Activated gamma-delta T cell treated with Interleukin-2 at 50 U/mL for 16 hours (primary cell): Measurements from ENCODE around the gene SLC25A2.
A peak's percentile ranks its signal among the peaks of the same experiment; 100 is the strongest.
"Not testable (repeated sequence)": the region's sequence is repeated elsewhere in the genome, so short reads cannot be mapped to it uniquely, and the experiment has no call there.

Source experiments
- DNase-seq: peaks from one replicate; pipeline ENCODE4 v3.0.0-alpha.2; 2020

The SLC25A2 gene

DNA sequence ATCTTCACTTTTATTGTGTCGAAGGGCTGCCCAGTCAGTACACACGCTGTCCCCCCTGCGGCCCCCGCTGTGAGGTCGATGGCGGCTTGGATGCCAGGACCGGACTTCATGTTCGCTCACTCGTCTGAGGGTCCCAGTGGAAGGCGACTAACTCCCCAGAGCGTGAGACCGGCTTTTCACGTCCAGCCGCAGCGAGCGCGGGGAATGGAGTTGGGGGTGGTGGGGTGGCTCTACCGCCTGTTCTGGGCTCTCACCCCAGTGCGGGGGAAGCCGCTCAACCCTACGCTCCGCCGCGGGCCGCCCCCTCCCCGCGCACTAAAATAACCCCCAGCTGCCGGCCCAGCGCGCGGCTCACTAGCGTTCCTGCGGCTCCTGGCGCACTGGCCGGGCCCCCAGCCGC is at the start of gene SLC25A2:
TSS of gene SLC25A2 (minus strand) at position 294 of the 400 bp plus-strand sequence. CDS start at position 110, 184 bp downstream.
- DNase-seq = no peak

DNA sequence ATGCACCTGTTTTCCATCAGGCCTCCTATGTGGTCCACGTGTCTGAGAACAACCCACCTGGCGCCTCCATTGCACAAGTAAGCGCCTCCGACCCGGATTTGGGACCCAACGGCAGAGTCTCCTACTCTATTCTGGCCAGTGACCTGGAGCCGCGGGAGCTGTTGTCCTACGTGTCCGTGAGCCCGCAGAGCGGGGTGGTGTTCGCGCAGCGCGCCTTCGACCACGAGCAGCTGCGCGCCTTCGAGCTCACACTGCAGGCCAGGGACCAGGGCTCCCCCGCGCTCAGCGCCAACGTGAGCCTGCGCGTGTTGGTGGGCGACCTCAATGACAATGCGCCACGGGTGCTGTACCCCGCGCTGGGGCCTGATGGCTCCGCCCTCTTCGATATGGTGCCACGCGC is 47.7 kb upstream of the SLC25A2 start:
- DNase-seq = no peak

GRCh38 chr5:141349917-141350619 is 46.2 kb upstream of the SLC25A2 start, which contains the start of gene PCDHGB1:
PCDHGB1 (plus strand) TSS chr5:141350099; CDS start chr5:141350261, 162 bp downstream.
- no peak for DNase-seq

GRCh38 chr5:141346017-141346416 is 42.2 kb upstream of the SLC25A2 start:
- DNase-seq = not testable (repeated sequence)

DNA sequence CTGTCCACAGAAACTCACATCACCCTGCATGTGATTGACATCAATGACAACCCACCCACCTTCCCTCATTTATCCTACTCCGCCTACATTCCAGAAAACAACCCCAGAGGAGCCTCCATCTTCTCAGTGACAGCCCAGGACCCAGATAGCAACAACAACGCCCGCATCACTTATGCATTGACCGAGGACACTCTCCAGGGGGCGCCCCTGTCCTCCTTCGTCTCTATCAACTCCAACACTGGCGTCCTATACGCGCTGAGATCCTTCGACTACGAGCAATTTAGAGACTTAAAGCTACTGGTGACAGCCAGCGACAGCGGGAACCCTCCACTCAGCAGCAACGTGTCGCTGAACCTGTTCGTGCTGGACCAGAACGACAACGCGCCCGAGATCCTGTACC is 41.5 kb upstream of the SLC25A2 start:
- DNase-seq = no peak

GRCh38 chr5:141343953-141344463 is 40.2 kb upstream of the SLC25A2 start:
- no peak for DNase-seq

DNA sequence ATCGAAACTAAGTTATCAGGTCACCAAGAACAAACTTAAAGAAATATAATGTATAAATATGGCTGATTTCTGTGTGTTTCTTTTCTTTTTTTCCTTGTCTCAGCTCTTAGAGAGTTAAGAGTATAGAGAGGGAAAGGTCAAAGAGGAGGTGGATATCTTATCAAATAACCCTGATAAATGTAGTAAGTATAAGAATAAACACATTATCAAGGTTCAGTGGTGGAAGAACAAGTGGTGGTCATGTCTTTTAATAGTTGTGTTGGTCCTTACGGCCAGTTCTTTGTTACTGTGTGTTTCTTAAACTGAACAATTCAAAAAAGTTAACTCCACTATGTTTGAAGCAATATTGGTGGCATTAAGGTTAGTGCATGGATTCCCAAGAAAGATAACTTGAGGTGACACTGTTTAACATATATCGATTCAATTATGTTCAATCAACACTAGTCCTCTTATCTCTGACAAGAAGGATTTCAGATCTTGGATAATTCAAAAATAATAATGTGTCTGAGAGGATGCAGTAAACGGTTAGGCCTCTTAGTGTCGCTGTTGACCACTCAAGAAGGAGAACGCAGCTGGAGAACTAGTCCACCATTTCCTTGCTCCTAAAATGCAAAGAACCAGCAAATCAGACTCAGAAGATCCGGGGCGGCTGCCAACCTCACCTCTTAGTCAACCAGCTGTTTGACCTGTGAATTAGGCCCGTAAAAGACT is 39.5 kb upstream of the SLC25A2 start, which contains the start of gene PCDHGA3:
TSS of gene PCDHGA3 (plus strand) at position 588 of the 711 bp plus-strand sequence. CDS start 205 bp downstream, outside the sequence.
- DNase-seq = no peak

- DNase-seq = no peak
Observed at GRCh38 chr5:141342773-141343172, 38.9 kb upstream of the SLC25A2 start.

- DNase-seq = not testable (repeated sequence)
Observed at GRCh38 chr5:141340781-141341354, 37.0 kb upstream of the SLC25A2 start.

DNA sequence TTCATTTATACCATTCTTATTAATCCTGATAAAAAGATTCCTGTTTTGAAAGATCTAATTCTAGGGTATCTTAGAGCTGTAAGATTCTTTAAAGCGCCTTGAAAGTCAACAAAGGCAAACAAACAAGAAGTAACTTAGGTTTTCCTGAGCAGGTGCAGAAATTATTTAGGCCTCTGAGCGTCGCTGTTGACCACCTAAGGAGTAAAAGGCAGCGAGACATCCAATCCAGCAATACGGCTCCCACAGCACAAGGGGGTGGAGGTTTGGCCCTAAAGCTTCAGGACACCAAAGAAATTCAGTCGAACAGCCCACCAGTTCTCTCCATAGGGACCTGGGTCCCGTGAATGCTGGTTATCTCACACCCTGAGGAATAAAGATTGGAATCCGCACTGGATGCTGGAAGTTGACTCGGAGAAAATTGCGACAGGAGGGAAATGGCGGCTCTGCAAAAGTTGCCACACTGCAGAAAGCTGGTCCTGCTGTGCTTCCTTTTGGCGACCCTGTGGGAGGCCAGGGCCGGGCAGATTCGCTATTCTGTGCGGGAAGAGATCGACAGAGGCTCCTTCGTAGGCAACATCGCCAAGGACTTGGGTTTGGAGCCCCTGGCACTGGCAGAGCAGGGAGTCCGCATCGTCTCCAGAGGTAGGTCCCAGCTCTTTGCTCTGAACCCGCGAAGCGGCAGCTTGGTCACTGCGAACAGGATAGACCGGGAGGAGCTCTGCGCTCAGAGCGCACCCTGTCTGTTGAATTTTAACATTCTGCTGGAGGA is 34.9 kb upstream of the SLC25A2 start, which contains the start of gene PCDHGA2:
TSS of gene PCDHGA2 (plus strand) at position 223 of the 769 bp plus-strand sequence.
- no peak for DNase-seq

GRCh38 chr5:141332571-141332970 is 28.7 kb upstream of the SLC25A2 start:
- not testable (repeated sequence) for DNase-seq

DNA sequence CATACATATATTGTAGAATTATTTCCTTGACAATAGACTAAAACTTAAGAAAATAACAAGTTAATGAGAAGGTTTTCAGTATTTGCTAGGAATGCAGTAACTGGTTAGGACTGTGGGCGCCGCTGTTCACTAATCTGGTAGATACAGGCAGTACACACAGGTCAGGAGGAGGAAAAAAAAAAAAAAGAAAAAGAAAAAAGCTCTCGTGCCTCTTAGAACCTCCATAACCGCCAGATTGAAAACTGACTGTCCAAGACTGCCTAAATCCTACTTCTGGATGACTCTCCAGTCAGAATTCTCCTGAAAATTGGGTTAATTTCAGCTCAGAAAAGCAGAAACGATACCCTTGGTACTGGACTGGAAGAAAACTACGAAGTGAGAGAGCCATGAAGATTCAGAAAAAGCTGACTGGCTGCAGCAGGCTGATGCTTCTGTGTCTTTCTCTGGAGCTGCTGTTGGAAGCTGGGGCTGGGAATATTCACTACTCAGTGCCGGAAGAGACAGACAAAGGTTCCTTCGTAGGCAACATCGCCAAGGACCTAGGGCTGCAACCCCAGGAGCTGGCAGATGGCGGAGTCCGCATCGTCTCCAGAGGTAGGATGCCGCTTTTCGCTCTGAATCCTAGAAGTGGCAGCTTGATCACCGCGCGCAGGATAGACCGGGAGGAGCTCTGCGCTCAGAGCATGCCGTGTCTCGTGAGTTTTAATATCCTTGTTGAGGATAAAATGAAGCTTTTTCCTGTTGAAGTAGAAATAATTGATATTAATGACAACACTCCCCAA is 26.6 kb upstream of the SLC25A2 start, which contains the start of gene PCDHGA1:
TSS of gene PCDHGA1 (plus strand) at position 216 of the 782 bp plus-strand sequence.
- no peak for DNase-seq

- no peak for DNase-seq
Observed at GRCh38 chr5:141328231-141328630, 24.4 kb upstream of the SLC25A2 start.

DNA sequence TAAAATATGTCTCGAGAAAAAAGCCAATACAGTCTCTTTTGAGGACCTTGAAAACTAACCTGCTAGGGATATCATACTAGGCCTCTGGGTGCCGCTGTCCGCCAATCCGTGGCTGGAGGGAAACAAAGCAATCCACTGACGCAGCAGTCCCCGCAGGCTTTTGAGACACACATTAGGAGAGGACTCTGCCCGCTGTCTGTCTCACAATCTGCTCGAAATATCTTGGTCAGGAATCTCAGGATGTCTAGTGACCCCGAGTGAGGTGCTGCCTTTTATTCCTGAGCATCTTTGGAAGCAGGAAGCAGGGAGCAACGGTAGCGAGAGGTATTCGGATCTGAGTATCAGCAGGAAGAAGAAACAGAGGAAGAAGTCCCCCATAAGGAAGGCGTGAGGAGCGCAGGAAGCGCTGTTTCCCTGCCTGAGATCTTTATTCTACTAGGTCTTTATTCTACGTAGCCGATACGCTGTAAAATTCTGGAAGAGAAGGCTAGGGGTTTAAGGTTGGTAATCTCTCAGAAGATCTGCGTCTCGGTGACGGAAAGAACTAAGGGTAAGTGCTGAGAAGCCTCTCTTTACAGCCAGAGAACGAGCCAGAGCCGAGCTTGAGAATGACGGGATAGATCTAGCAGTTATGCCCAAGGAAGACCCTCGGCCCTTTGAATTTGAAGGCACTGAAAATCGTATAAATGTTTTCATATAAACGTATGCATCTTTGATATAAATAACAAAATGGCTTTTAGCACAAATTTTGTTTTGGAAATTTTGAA is 22.4 kb upstream of the SLC25A2 start:
- peak; percentile 64 for DNase-seq

GRCh38 chr5:141322261-141322660 is 18.4 kb upstream of the SLC25A2 start:
- no peak for DNase-seq

GRCh38 chr5:141320225-141321169 is 16.6 kb upstream of the SLC25A2 start, which contains the start of gene TAF7:
TAF7 (minus strand) TSS chr5:141320784; CDS start chr5:141320044, 740 bp downstream.
- DNase-seq = peak; percentile 90

- DNase-seq = no peak
Observed at GRCh38 chr5:141319699-141320098, 15.8 kb upstream of the SLC25A2 start.

DNA sequence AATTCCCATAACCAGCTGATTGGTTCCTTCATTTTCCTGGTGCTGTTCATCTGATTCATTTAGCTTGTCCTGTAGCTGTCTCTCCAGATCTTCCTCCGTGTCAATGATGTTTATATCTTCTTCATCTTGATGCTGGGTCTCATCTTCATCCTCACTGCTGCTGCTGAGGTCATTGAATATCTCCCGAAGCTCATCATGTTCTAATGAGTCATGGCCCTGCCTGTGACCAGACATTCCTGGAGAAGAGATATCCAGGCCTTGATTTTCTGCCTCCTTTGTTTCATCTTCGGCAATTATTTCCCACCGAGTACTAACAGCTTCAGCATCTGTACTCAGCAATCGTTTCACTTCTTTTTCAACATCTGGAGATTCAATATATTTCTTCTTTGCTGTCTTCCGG is 15.4 kb upstream of the SLC25A2 start:
- no peak for DNase-seq

DNA sequence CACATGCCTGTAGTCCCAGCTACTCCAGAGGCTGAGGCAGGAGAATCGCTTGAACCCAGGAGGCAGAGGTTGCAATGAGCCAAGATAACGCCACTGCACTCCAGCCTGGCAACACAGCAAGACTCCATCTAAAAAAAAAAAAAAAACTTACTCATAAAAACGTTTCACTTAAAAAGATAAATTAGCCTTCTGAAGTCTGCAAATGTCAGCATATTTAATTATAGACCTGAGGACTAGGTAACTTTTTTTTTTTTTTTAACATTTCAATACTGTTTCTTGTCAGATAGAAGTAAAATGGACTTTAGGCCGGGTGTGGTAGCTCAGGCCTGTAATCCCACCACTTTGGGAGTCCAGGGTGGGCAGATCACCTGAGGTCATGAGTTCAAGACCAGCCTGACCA is 13.1 kb upstream of the SLC25A2 start:
- DNase-seq = not testable (repeated sequence)
